CD4-positive, alpha-beta T cell treated with Interleukin-15 for 4 hours (primary cell): Measurements from ENCODE around the gene EVI5L.

ENCODE experiments used
- DNase-seq: peaks from one replicate; pipeline ENCODE4 v3.0.0-alpha.2; 2020; ENCODE audit warnings: low spot score

EVI5L gene

DNA sequence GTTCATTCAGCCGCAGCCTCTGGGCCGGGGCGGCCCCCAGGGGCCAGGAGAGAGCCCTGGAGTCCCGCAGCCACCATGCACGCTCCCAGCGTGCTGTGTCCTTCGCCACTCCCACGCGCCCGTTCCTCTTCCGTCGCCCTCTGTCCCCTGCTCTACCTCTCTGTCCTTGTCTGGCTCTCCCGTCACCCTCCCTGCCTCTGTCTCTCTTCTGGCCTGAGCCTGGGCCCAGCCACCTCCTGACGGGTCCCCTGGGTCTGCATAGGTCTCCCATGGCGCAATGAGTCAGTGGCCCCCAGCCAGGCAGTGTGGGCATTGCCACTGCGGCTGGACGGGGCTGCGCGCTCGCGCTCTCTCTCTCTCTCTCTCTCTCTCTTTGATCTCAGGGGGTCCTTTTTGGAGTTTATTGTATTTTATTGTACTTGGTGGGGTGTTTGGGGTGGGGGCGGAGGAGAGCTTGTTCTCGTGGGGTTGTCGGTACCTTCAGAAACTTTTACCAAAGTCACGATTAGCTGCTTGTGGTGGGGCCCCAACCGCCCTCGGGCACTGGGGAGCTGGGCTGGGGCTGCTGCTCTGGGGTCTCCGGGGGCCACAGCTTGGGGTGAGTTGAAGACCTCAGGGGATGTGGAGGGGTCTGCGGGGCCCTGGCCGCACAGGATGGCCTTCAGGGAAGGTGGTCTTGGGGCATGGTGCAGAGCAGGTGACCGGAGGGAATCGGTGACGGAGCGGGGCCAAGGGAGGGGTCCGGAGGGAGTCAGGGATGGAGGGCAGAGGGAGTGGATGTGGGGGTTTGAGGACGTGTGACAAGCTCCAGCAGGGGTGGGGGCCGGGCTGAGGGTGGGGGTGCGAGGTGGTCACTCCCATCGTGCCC lies 82.9 kb downstream of the EVI5L start:
- no peak for DNase-seq

DNA sequence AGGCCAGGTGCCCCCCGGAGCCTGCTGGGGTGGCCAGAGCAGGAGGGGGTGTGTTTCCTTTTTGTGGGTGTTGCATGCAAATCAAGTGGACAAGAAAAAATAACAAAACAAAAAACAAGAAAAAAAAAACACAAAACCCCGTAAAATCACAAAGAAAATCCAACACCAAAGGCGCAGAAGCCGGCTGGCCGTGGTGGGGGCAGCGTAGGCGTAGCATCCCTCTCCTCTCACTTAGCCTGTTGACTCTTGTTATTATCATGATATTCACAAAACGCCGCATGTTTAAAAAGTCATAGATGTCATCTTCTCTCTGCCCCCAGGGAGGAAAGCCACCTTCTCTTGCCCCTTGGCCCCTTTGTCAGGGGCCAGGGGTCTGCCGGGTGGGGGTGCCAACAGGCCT lies 83.6 kb downstream of the EVI5L start:
- no peak for DNase-seq

DNA sequence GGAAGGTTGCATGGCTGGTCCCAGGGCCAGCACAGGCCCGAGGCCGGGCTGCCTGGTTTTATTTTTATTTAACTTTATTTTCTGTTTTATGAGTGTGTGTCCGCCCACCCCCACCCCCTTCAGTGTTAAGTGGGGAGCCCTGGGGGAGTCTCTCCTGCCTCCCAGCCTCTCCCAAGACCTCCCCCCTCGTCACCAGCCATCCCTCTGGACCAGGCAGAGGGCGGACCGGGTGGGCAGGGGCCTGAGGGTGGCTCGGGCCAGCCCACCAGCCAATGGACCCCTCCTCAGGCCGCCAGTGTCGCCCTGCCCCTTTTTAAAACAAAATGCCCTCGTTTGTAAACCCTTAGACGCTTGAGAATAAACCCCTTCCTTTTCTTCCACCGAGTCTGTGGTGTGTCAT lies 84.1 kb downstream of the EVI5L start:
- DNase-seq, result no peak
